Measurements from ENCODE around the gene GDAP2.

Gene GDAP2

GRCh38 chr1:117964290-117965038 is 35.0 kb upstream of the GDAP2 start:
- DNase-seq (ENCODE audit: extremely low spot score) = no peak
- TF ChIP-seq CTCF (IDR thresholded peaks at IDR 0.05; ENCODE audit: control extremely low read depth, extremely low read depth, low read depth, missing control alignments) = no peak
- ChIA-PET CTCF (interaction anchor here (1.0 kb wide), 1 partner anchor 12 kb away, joined by 4 read pairs; no protein-coding TSS in a partner anchor), POLR2A (no interaction called here)

- no peak for DNase-seq (ENCODE audit: extremely low spot score)
- no peak for TF ChIP-seq CTCF (IDR thresholded peaks at IDR 0.05; ENCODE audit: control extremely low read depth, extremely low read depth, low read depth, missing control alignments)
- ChIA-PET POLR2A (no interaction called here), CTCF (interaction anchor here (0.9 kb wide), 1 partner anchor 13 kb away, joined by 3 read pairs; no protein-coding TSS in a partner anchor)
Measured at GRCh38 chr1:117959364-117959763, 29.9 kb upstream of the GDAP2 start.

- no peak for DNase-seq (ENCODE audit: extremely low spot score)
- ChIA-PET POLR2A (no interaction called here), CTCF (interaction anchor here (1.8 kb wide), 1 partner anchor 9 kb away, joined by 4 read pairs; no protein-coding TSS in a partner anchor)
- no peak for TF ChIP-seq CTCF (IDR thresholded peaks at IDR 0.05; ENCODE audit: control extremely low read depth, extremely low read depth, low read depth, missing control alignments)
Measured at GRCh38 chr1:117952386-117952785, 23.0 kb upstream of the GDAP2 start.

GRCh38 chr1:117942293-117942692 is 12.9 kb upstream of the GDAP2 start:
- ChIA-PET POLR2A (no interaction called here), CTCF (interaction anchor here (0.8 to 2.1 kb wide), 3 partner anchors 10 to 47 kb away, joined by 3 to 10 read pairs (median 4); no protein-coding TSS in a partner anchor)
- TF ChIP-seq CTCF (IDR thresholded peaks at IDR 0.05; ENCODE audit: control extremely low read depth, extremely low read depth, low read depth, missing control alignments) = no peak
- no peak for DNase-seq (ENCODE audit: extremely low spot score)

- ChIA-PET CTCF (interaction anchor here (0.9 to 1.7 kb wide), 3 partner anchors 10 to 38 kb away, joined by 3 to 9 read pairs (median 5); no protein-coding TSS in a partner anchor), POLR2A (no interaction called here)
- no peak for TF ChIP-seq CTCF (IDR thresholded peaks at IDR 0.05; ENCODE audit: control extremely low read depth, extremely low read depth, low read depth, missing control alignments)
- DNase-seq (ENCODE audit: extremely low spot score) = no peak
Measured at GRCh38 chr1:117933769-117934168, 4.3 kb upstream of the GDAP2 start.

- CTCF ChIA-PET = interaction anchor here (1.7 kb wide), 1 partner anchor 37 kb away, joined by 9 read pairs; no protein-coding TSS in a partner anchor
- no peak for DNase-seq (ENCODE audit: extremely low spot score)
- POLR2A ChIA-PET = no interaction called here
- no peak for TF ChIP-seq CTCF (IDR thresholded peaks at IDR 0.05; ENCODE audit: control extremely low read depth, extremely low read depth, low read depth, missing control alignments)
Measured at GRCh38 chr1:117932576-117932975, 3.2 kb upstream of the GDAP2 start.
